ENCODE data around the gene CCL7.

The CCL7 gene

GRCh38 chr17:34291721-34292348, 21.8 kb downstream of the CCL7 start:
- no peak for DNase-seq

DNA sequence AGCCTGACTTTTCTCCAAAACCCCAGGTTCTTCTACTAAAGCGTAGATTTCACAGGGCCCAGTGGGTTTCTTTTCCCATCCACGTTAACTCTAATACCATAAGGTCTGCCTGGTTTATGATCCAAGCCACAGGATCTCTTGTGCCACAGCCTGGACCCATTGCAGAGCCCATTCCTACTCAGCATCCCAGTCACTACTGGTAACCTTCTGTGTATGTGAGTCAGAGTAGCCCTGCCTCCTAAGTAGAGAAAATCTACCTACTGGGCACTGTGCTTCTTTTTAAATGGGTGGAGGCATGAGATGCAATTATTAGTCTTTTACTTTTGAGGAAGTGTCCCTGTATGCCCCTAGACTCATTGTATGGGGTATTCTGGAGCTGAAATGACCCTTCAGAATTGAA, 29.0 kb downstream of the CCL7 start:
- DNase-seq: no peak

DNA sequence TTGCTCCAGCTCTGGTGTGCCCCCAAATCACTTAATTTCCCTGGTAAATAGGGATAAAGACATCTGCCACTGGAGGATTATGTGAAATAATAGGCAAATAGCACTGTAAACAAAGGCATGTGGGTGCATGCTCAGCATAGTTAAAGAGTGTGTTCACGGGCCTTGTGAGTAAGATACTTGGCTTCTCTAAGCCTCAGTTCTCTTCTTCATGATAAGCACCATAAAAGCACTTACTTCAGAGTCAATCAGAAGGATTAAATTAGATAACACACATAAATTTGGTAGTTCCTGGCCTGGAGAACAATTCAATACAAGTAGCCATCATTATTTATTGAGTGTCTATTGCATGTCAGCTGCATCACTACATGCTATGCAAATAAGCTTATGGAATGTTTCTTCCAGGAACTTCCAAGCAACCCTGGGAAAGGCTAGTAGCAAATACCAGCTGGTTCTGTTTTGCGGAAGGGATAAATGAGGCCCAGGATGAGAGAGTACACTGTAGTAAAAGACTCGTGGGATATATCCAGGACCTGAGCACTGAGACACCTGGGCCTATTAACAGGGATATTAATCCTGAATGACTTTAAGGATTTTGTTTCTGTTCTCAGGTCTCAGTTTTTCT, 30.0 kb downstream of the CCL7 start:
- DNase-seq: no peak

DNA sequence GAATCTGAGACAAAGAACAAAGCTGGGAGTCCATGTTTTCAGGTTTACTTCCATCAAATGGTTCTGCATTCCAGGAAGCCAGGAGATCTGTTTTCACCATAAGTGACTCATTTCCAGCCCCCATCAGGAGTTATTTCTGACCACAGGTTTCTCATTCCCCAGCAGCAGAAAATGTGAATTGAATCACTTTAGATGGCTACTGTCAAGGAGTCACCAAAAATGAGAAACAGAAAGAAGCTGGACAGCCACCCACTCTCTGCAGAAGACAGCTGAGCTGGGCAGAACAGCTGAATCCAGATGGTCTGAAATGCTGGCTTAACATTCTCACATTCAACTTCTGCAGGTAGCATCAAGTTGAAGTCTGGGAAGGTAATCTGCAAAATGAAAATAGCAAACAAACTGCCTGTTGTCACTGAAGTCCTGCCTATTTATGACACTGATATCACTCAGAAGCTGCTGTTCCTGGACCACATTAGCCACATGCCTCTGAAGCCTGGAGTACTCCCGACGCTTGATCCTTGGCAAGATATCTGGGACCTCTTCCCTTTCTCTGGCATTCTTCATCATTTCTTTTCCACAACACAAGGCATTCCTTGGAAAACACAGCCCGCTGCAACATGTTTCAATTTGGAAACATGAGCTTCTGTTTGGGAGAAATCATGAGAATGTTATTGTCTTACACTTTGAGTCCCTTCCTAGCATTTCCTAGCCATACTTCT, 30.8 kb downstream of the CCL7 start:
- DNase-seq: no peak

DNA sequence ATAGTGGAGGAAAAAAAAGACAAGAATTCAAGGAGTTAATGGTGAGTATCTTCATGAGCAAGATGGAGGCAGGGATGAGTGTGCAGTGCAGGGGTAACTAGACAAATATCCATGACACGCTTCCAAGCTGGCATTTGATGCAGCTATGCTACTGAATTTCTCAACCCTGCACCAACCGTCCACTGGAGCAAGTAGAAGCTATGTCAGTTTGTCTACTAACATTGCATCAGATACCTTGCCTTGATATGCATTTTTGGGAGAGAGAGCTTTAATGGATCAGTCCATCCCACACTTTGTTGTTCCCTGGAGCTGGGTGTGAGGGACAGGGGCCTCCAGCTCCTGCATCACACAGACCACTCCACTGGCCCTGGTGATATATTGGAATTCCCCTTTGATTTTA, 32.0 kb downstream of the CCL7 start:
- no peak for DNase-seq

- DNase-seq: no peak
Observed at GRCh38 chr17:34302636-34303035, 32.6 kb downstream of the CCL7 start.

DNA sequence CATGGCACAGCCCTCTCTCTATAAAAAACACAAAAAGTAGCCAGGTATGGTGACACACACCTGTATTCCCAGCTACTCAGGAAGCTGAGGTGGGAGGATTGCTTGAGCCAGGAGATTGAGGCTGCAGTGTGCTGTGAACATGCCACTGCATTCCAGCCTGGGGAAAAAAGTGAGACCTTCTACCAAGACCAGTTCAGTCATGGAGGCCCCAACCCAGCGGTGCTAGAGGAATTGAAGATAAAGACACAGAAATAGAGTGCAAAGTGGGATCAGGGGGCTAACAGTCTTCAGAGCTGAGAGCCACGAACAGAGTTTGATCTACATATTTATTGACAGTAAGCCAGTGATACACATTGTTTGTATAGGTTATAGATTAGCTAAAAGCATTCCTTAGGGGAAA, 33.6 kb downstream of the CCL7 start:
- DNase-seq: no peak

- DNase-seq: no peak
Observed at GRCh38 chr17:34305061-34305460, 35.0 kb downstream of the CCL7 start.

GRCh38 chr17:34305606-34306005, 35.6 kb downstream of the CCL7 start:
- DNase-seq: no peak

DNA sequence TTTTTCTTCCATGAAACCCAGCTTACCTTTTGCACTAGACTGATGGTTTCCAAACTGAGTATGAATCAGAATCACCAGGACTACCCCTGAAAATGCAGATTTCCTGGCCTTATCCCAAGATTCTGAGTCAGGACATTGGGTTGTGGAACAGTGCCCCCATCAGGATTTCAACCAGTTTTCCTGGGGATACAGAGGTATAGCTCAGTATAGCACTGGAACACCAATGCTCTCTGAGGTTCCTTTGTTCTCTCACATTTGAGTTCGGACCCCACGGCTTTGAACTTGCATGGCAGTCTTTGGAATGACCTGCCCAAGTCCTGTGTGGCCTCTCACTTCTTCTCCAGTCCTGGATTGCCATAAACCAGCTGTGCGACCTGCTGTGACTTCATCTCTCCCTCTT, 36.4 kb downstream of the CCL7 start:
- no peak for DNase-seq

DNA sequence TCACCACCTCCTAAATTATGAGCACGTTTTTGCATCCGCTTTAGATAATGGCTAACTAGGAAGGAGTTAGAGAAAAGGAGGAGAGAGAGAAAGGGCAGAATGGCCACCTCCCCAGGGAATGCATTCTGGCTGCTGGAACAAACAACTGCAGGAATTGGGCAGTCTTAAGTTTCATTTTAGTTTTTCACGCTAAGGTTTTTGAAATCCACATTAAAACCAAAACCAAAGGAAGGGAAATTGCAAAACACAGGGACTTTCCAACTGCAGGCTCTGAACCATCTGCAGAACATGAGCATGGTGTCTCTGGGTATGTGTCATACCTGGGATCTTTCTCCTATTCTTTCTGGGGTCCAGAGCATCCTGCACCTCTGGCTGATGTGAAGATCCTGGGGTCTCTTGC, 37.1 kb downstream of the CCL7 start:
- DNase-seq: no peak

- no peak for DNase-seq
Observed at GRCh38 chr17:34308371-34308770, 38.4 kb downstream of the CCL7 start.

DNA sequence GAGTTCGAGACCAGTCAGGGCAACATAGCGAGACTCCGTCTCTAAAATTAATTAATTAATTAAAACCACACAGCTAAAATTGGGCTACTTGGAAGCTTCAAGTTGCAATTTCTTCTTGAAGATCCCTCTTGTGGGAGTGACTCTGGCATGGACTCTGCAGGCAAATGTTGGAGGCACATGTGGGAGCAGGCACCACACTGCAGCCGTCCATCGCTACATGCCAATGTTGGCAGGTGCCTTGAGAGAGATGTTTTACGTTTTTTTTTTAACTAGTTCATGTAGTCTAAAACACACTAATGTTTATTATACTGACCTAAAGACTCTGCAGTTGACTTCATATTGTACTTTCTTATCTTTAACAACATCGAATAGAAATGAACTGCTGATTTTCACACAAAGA, 41.3 kb downstream of the CCL7 start:
- no peak for DNase-seq

DNA sequence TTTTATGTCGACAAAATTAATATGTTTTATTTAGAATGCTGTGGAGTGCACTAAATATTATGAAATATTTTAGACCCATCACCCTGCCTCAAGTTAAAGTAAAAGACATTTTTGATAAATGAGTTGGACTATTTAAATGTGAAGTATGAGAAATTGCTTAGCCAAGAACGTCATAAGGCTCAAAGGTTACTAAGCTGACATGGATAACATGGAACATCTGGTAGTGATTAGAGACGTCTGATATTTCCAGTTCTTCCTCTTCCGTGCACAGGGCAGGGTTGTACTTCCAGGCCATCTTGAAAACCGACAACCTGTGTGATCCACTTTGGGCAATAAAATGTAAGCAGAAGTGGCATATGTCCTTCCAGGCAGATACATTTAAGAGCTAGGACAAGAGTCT, 42.1 kb downstream of the CCL7 start:
- no peak for DNase-seq

- no peak for DNase-seq
Observed at GRCh38 chr17:34313164-34313563, 43.1 kb downstream of the CCL7 start.

- no peak for DNase-seq
Observed at GRCh38 chr17:34314279-34314678, 44.3 kb downstream of the CCL7 start.

- no peak for DNase-seq
Observed at GRCh38 chr17:34318474-34318873, 48.5 kb downstream of the CCL7 start.

DNA sequence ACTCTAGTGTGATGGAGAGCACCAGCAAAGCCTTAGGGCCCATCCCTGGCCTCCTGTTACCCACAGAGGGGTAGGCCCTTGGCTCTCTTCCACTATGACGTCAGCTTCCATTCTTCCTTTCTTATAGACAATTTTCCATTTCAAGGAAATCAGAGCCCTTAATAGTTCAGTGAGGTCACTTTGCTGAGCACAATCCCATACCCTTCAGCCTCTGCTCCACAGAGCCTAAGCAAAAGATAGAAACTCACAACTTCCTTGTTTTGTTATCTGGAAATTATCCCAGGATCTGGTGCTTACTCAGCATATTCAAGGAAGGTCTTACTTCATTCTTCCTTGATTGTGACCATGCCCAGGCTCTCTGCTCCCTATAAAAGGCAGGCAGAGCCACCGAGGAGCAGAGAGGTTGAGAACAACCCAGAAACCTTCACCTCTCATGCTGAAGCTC, 49.0 kb downstream of the CCL7 start, which contains the start of gene CCL8:
Gene CCL8 (plus strand): TSS at position 397 of the 445 bp plus-strand sequence. CDS start 67 bp downstream, outside the sequence.
- DNase-seq: no peak

Data from hippocampal formation (tissue), 2 donors.